NCI-H345 treated with DMSO at 0.1 percent for 48 hours (cell line): Measurements from ENCODE around the gene PLEKHM3.
"Not testable (repeated sequence)": the region's sequence is repeated elsewhere in the genome, so short reads cannot be mapped to it uniquely, and the experiment has no call there.

ENCODE experiments used
- DNase-seq: peaks from one replicate; lab custom pipeline; 2025; ENCODE audit not compliant: unreplicated experiment; lab: John Stamatoyannopoulos, UW

The PLEKHM3 gene

DNA sequence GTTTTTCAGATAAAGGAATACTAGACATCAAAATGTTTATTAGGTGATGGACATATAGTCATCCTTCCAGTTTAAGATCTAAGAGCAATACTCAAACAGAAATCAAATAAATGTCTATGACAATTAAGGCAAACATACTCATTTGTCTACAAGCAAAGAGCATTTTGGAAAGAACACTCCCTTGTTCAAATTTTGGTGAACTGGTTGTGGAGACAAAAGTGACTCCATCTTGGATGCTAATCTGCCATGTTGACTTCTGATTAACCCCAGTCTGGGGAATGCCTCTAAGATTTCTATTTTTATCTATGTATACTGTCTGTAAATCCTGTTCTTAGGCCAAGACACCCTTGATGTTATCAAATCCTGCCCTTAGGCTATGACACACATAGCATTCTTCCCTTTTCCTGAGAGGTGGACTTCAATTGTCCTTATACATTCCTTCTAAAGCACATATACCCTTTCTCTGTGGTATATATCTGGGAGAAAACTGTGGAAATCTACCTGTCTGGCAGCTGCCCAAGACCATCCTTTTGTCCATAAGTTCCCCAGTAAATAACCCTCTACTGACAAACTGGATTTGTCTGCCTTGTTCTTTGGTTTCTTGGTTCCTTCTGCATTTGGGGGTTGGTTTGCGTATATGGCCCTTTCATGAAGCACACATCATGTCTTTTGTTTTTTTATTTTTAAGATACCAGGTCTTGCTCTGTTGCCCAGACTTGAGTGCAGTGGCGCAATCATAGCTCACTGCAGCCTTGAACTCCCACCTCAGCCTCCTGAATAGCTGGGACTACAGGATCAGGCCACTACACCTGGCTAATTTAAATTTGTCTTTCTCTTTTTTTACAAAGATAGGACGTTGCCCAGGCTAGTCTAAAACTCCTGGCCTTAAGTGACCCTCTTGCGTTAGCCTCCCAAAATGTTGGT, 12.5 kb upstream of the PLEKHM3 start:
- DNase-seq = no peak

- DNase-seq = no peak
Measured at GRCh38 chr2:208036357-208036756, 11.0 kb upstream of the PLEKHM3 start.

GRCh38 chr2:208034503-208035140, 9.3 kb upstream of the PLEKHM3 start:
- DNase-seq = no peak

DNA sequence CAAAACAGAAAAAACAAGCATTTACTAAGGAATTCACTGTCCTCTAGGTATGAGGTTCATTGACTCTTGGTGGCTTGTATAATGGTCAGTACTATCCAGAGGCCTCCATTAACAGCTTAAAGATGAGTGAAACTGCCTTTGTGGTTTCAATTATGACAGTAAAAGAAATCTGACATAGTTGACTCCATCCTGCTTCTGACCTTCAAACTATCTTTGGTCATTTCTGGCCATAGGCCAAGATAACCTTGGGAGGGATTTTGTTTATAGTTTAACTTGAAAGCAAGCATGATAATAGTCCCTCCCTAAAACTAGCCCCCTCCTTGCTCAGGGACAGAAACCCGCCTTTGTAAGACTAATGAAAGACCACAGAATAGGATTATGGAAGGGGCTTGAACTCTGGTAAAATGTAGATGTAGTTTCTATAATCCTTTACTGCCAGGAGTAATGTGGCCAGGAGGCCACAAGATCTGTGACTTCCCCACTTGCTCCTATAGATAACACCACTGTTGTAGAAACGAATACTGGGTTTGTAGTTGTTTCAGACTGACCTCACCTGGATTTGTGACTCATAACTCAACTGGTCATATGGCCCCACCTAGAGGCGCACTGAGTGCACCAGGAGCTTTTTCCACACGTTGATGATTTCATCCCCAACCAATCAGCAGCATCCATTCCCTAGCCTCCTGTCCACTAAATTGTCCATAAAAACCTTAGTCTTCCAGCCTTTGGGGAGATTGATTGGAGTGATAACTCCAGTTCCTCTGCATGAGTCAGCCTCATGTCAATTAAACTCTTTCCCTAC, 8.6 kb upstream of the PLEKHM3 start:
- DNase-seq = no peak

GRCh38 chr2:208031608-208032019, 6.3 kb upstream of the PLEKHM3 start:
- no peak for DNase-seq

DNA sequence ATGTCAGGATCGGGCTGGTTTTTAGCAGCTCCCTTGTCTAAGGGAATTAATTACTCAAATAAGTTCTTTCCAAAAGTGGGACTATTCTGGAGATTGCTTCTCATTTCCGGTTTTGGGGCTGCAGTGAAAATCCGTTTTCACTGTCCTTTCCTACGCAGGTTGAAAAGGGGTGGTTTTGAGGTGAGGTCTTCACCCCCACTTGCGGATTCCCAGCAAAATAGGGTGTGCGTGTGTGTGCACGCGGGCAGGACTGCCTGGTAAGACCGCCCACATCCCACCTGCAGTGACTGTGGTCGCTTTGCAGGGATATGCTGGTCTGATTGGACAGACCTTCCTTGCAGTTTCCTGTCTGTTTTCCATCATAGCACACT, 472 bp upstream of the PLEKHM3 start:
- peak; percentile 32 for DNase-seq

GRCh38 chr2:208024091-208024490, 1.2 kb downstream of the PLEKHM3 start:
- no peak for DNase-seq

DNA sequence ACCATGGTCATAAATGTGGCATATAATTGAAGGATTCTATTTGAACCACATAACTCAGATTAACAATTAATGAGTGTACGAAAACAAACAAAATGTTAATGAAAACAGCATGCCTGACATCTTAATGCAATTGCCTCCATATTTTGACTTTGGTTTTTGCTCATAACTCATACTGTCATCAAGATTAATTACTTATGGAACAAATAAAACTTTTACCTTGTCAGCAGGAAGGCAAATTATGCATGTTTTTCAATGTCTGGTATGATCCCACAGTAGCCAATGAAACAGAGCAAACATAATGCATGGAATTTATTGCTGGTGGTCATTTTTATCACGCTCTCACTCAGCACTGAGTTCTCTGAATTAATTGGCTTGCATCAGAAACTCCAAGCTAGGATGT, 5.1 kb downstream of the PLEKHM3 start:
- no peak for DNase-seq

- not testable (repeated sequence) for DNase-seq
Measured at GRCh38 chr2:208018124-208018712, 7.1 kb downstream of the PLEKHM3 start.

DNA sequence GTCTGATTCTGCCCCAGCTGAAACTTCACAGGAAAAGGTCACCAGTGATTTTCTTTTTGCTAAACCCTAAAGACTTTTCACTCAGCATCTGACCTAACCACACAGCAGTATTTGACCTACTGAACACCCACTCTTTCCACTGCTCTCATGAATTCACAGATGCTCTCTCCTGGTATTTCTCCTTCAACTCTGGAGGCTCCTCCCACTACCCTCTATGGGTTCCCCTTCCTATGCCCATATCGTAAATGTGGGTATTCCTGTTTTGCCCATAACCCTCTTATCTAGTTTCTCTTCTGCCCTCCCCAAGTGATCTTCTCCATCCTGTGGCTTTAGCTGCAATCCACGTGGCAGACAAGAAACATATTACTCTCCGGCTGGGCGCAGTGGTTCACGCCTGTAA, 7.6 kb downstream of the PLEKHM3 start:
- no peak for DNase-seq

GRCh38 chr2:208015475-208015874, 9.9 kb downstream of the PLEKHM3 start:
- no peak for DNase-seq

DNA sequence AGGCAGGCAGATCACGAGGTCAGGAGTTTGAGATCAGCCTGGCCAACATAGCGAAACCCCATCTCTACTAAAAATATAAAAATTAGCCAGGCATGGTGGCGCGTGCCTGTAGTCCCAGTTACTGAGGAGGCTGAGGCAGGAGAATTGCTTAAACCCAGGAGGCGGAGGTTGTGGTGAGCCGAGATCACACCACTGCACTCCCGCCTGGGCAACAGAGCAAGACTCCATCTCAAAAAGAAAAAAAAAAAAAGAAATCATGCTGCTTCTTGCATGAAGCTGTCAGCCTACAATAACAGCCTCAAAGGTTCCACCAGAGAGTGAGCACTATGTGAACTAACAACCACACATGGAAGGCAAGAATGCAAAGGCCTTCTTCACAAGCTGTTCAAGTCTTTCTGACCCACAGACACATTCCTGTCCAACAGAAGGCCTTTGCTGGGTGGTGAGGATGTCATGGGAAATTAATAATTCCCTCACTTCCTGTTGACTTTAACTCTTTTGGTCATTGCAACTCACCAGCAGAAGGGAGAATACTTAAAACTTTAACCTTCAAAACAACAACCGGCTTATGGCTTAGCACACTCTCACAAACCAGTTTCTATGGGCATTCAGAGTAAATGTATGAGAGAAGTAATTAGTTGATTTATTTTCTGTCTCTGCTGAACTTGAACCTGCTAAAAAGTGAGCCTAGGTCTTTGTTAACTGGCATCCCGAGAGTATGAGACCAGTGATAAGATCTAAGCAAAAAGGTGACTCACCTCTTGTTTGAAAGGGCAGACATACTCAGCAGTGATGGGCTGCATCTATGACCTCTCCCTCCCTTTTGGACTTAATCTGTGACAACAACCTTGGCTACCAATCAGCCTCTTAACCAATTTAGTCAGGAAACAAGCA, 11.8 kb downstream of the PLEKHM3 start:
- DNase-seq = no peak

DNA sequence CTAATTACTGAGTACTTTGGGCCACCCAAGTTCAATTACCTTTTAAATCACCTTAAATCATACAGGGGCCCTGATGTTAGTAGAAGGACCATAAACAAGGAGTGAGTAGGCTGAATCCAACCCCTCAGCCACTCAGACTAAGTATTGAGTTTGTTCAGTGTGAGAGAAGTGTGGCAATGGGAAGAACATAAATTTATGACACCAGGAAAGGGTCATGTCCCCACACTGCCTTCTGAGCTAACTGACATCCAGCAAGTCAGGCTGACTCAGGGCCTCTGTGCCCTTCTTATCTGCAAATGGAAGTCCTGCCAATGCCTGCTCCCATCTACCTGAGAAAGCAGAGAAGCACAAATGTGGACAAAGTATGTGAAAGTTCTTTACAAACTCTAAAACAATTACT, 12.9 kb downstream of the PLEKHM3 start:
- no peak for DNase-seq

DNA sequence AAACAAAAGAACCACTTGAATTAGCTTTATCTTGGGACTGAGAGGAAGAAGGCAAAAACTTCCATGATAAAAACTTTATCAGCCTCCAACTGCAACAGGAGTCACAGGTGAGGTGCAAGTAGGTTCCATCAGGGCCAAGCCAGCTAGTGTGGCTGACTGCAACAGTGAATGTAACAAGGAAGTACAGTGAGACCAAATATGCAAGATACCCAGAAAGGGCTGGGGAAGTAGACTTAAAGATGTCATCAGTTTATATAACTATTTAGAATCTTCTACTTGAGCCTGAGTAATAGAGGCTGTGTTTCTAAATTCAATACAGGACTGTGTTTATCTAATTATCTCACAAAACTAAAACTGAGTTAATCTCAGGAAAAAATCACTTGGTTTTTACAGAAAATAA, 14.8 kb downstream of the PLEKHM3 start:
- DNase-seq = no peak

DNA sequence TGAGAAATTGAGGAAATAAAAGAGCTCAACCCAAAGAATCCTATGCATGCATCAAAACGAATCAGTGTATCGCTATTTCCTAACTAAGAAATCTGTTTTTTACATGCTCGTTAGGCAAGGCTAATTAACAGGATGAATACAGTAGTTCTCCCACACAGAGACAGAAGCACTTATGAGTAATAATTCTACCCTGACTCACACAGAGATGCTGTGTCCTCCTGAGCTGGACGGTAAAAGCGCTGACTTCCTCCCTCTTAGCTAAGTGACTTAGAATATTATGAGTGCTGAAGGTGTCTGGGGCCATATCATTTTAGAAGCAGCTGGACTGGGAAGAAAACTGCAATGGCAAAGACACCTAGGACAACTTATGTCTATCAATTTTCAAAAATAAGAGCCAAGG, 18.5 kb downstream of the PLEKHM3 start:
- DNase-seq = no peak

- DNase-seq = no peak
Measured at GRCh38 chr2:208006337-208006736, 19.0 kb downstream of the PLEKHM3 start.

- DNase-seq = no peak
Measured at GRCh38 chr2:208001924-208002323, 23.4 kb downstream of the PLEKHM3 start.

- DNase-seq = no peak
Measured at GRCh38 chr2:208000701-208001395, 24.5 kb downstream of the PLEKHM3 start.

DNA sequence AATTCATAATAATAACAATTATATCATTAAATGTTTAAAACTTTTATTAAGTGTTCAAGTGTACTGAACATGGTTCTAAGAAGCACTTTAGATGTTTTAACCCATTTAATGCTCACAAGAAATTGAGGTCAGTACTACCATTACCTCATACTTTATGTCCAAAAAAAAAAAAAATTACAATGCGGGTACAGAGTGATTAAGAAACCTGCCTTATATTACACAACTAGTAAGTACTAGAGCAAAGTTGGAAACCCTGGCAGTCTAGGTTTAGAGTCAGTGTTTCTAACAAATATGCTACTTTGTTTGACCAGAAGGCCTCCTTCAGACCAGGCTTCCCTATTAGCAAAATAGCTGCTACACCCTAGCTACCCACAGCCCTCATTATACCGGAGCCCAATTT, 28.5 kb downstream of the PLEKHM3 start:
- DNase-seq = no peak

GRCh38 chr2:207995887-207996286, 29.4 kb downstream of the PLEKHM3 start:
- no peak for DNase-seq
